CD14-positive monocyte (primary cell): Measurements from ENCODE around the gene DNMT3L. TPM values are rescaled to one million over a fixed set of nuclear protein-coding genes. Genes with fewer than 3 reads are reported as not detected.
"Not testable (repeated sequence)": the region's sequence is repeated elsewhere in the genome, so short reads cannot be mapped to it uniquely, and the experiment has no call there.

ENCODE experiments used
- DNase-seq, 3 donors: peaks; one replicate each; pipeline ENCODE4 v3.0.0-alpha.2; 2011 to 2022
- H2AFZ ChIP-seq: 2 replicates; pipeline ENCODE4 v1.6.0; 2012; ENCODE audit warnings: mild to moderate bottlenecking, low read depth, low read length, inconsistent platforms; ENCODE audit not compliant: insufficient read depth, poor library complexity, severe bottlenecking
- H3K27ac ChIP-seq, 2 donors: 1 replicate in 1 of 2; 2 replicates in 1 of 2; pipeline ENCODE4 v1.5.1; 2012 to 2013; ENCODE audit warnings: low read length in 2 of 2, control low read depth in 1 of 2, inconsistent platforms in 1 of 2, low read depth in 1 of 2, mild to moderate bottlenecking in 1 of 2
- H3K27me3 ChIP-seq, 2 donors: one replicate each; pipeline versions ENCODE4 v1.6.0 to v1.6.1; 2011 to 2013; ENCODE audit warnings: low read length in 2 of 2; ENCODE audit not compliant: control insufficient read depth in 2 of 2, insufficient read depth in 2 of 2
- H3K36me3 ChIP-seq, 2 donors: replicated peaks in 1 of 2; 1 replicate in 1 of 2; 2 replicates in 1 of 2; pipeline versions ENCODE4 v1.5.1 to v1.6.1; 2012 to 2013; ENCODE audit warnings: low read length in 2 of 2, control low read depth in 1 of 2, inconsistent platforms in 1 of 2, mild to moderate bottlenecking in 1 of 2; ENCODE audit not compliant: insufficient read depth in 2 of 2, control insufficient read depth in 1 of 2
- H3K4me1 ChIP-seq, 2 donors: 1 replicate in 1 of 2; 2 replicates in 1 of 2; pipeline versions ENCODE4 v1.5.1 to v1.6.1; 2012 to 2013; ENCODE audit warnings: low read length in 2 of 2, control low read depth in 1 of 2, inconsistent platforms in 1 of 2, mild to moderate bottlenecking in 1 of 2, moderate library complexity in 1 of 2; ENCODE audit not compliant: insufficient read depth in 2 of 2, control insufficient read depth in 1 of 2
- H3K4me2 ChIP-seq: replicated peaks from 2 replicates; pipeline ENCODE3; 2012; ENCODE audit warnings: low read length, moderate library complexity, mild to moderate bottlenecking; ENCODE audit not compliant: poor library complexity, severe bottlenecking; ENCODE audit errors: extremely low read depth
- H3K4me3 ChIP-seq, 3 experiments: fragments of 200-600 bp in 1 of 3; sonication (generic) in 1 of 3; replicated peaks in 1 of 3; 1 replicate in 2 of 3; 2 replicates in 1 of 3; pipeline ENCODE4 v1.5.1; 2011 to 2013; ENCODE audit warnings: low read length in 3 of 3, mild to moderate bottlenecking in 3 of 3, control low read depth in 2 of 3, low read depth in 2 of 3, inconsistent platforms in 1 of 3, moderate library complexity in 1 of 3
- H3K79me2 ChIP-seq: 2 replicates; pipeline ENCODE4 v1.6.0; 2012; ENCODE audit warnings: mild to moderate bottlenecking, control low read depth, inconsistent platforms, low read length, moderate library complexity; ENCODE audit not compliant: insufficient read depth
- H3K9ac ChIP-seq: 2 replicates; pipeline ENCODE4 v1.6.0; 2017; ENCODE audit warnings: low read length, mild to moderate bottlenecking; ENCODE audit not compliant: insufficient read depth, poor library complexity, severe bottlenecking
- H3K9me3 ChIP-seq, 2 donors: replicated peaks in 1 of 2; 1 replicate in 1 of 2; 2 replicates in 1 of 2; pipeline versions ENCODE4 v1.5.1 to v1.6.1; 2012 to 2013; ENCODE audit warnings: low read length in 2 of 2, control low read depth in 1 of 2; ENCODE audit not compliant: control insufficient read depth in 1 of 2, insufficient read depth in 1 of 2
- H4K20me1 ChIP-seq: 2 replicates; pipeline ENCODE4 v1.6.0; 2012; ENCODE audit warnings: mild to moderate bottlenecking, low read length, control low read depth, moderate library complexity; ENCODE audit not compliant: insufficient read depth
- H3K27ac Mint-ChIP-seq, 7 donors: one replicate each; pipeline ENCODE4 v1.8.0; 2020; ENCODE audit warnings: mild to moderate bottlenecking in 7 of 7, mixed read lengths in 7 of 7, moderate library complexity in 6 of 7, inconsistent platforms in 2 of 7
- H3K27me3 Mint-ChIP-seq, 3 donors: one replicate each; pipeline ENCODE4 v1.8.0; 2021 to 2022; ENCODE audit warnings: low read depth in 3 of 3, mild to moderate bottlenecking in 3 of 3, mixed read lengths in 3 of 3, moderate library complexity in 3 of 3, inconsistent platforms in 1 of 3
- H3K36me3 Mint-ChIP-seq, 2 donors: one replicate each; pipeline ENCODE4 v1.8.0; 2020; ENCODE audit warnings: mixed read lengths in 2 of 2, inconsistent platforms in 1 of 2, mild to moderate bottlenecking in 1 of 2
- H3K4me1 Mint-ChIP-seq: one replicate; pipeline ENCODE4 v1.8.0; 2020; ENCODE audit warnings: mild to moderate bottlenecking, mixed read lengths
- H3K4me3 Mint-ChIP-seq, 2 donors: one replicate each; pipeline ENCODE4 v1.8.0; 2020; ENCODE audit warnings: mild to moderate bottlenecking in 2 of 2, mixed read lengths in 2 of 2, moderate library complexity in 1 of 2
- H3K9me3 Mint-ChIP-seq, 7 donors: one replicate each; pipeline ENCODE4 v1.8.0; 2020 to 2022; ENCODE audit warnings: mixed read lengths in 7 of 7, mild to moderate bottlenecking in 6 of 7, moderate library complexity in 6 of 7, inconsistent platforms in 2 of 7
- WGBS: methylation state at CpG from one replicate; pipeline ENCODE4 v1.1.5; 2013; ENCODE audit warnings: missing lambda C conversion rate; ENCODE audit not compliant: insufficient coverage; 5-methylcytosine and 5-hydroxymethylcytosine counted together
- intact Hi-C, 2 donors: fragments of 100-400 bp; cut with micrococcal nuclease; formaldehyde crosslinking; loops; one replicate each; pipeline versions ENCODE4 v1.15.0 to v1.15.1; 2023
- polyA plus RNA-seq, 3 donors: library from polyadenylated mRNA; depleted of rRNA in 1 of 3; unstranded in 2 of 3; stranded (reverse) in 1 of 3; fragments of 300-500 nt in 2 of 3; fragments of >200 nt in 1 of 3; fragmentation: Illumina TruSeq in 2 of 3; gene quantifications; 1 replicate in 2 of 3; 2 replicates in 1 of 3; pipeline ENCODE4 v1.2.3, GENCODE V29; 2012 to 2021

DNMT3L gene
- polyA plus RNA-seq, 3 donors, result not detected

DNA sequence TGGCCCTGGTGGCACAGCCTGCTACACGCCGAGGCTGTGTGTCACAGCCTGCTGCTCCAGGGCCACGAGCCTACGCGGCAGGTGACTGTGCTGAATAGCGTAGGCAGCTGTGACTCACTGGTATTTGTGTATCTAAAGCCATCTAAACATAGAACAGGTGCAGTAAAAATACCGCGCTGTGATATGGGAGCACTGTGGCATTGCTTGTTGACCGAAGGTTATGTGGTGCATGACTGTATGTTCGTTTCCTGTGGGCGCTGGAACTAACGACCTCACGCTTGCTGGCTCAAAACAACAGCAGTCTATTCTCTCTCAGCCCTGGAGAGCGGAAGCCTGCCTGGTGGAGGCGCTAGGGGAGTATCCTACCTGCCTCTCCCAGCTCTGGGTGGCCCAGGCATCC lies 17.7 kb downstream of the DNMT3L start:
- H3K9me3 Mint-ChIP-seq, H3K4me3 ChIP-seq, H3K27ac Mint-ChIP-seq, H3K9ac ChIP-seq, H3K4me2 ChIP-seq, H3K9me3 ChIP-seq, DNase-seq, intact Hi-C loops, H3K27me3 ChIP-seq, H2AFZ ChIP-seq, H4K20me1 ChIP-seq, H3K4me3 Mint-ChIP-seq, H3K79me2 ChIP-seq, H3K27me3 Mint-ChIP-seq, H3K4me1 Mint-ChIP-seq, H3K36me3 Mint-ChIP-seq, H3K36me3 ChIP-seq, H3K27ac ChIP-seq, H3K4me1 ChIP-seq: not testable (repeated sequence)
- WGBS, result no CpG with 5 or more reads among the region's 15 CpGs

GRCh38 chr21:44241281-44241680 lies 20.4 kb downstream of the DNMT3L start:
- H3K4me1 ChIP-seq, H3K9me3 ChIP-seq, H3K4me1 Mint-ChIP-seq, H3K27ac Mint-ChIP-seq, H3K36me3 ChIP-seq, H3K4me3 Mint-ChIP-seq, H3K4me3 ChIP-seq, H4K20me1 ChIP-seq, H3K9me3 Mint-ChIP-seq, H3K9ac ChIP-seq, DNase-seq, H3K27ac ChIP-seq, H3K27me3 ChIP-seq, H3K79me2 ChIP-seq, H3K4me2 ChIP-seq, H3K27me3 Mint-ChIP-seq, H2AFZ ChIP-seq, intact Hi-C loops, H3K36me3 Mint-ChIP-seq: not testable (repeated sequence)
- WGBS, result no CpG with 5 or more reads among the region's 27 CpGs

GRCh38 chr21:44240842-44241241 lies 20.9 kb downstream of the DNMT3L start, which contains the start of gene ICOSLG:
ICOSLG (minus strand) TSS chr21:44240943; CDS start chr21:44240817, 126 bp downstream.
- H3K9ac ChIP-seq, H3K27me3 ChIP-seq, H3K9me3 ChIP-seq, H3K79me2 ChIP-seq, H3K4me2 ChIP-seq, H2AFZ ChIP-seq, H3K27ac Mint-ChIP-seq, H3K9me3 Mint-ChIP-seq, intact Hi-C loops, H3K36me3 Mint-ChIP-seq, H3K27me3 Mint-ChIP-seq, H3K4me1 Mint-ChIP-seq, H4K20me1 ChIP-seq, DNase-seq, H3K4me1 ChIP-seq, H3K4me3 ChIP-seq, H3K4me3 Mint-ChIP-seq, H3K27ac ChIP-seq, H3K36me3 ChIP-seq: not testable (repeated sequence)
- no CpG with 5 or more reads among the region's 53 CpGs for WGBS

- H3K9ac ChIP-seq, H3K4me3 ChIP-seq, H3K9me3 Mint-ChIP-seq, H3K79me2 ChIP-seq, H2AFZ ChIP-seq, H3K27me3 Mint-ChIP-seq, H3K27ac ChIP-seq, H3K4me1 ChIP-seq, H3K36me3 ChIP-seq, H3K27me3 ChIP-seq, H3K4me1 Mint-ChIP-seq, H3K9me3 ChIP-seq, H3K27ac Mint-ChIP-seq, H3K36me3 Mint-ChIP-seq, intact Hi-C loops, H3K4me2 ChIP-seq, DNase-seq, H4K20me1 ChIP-seq, H3K4me3 Mint-ChIP-seq: not testable (repeated sequence)
- no CpG with 5 or more reads among the region's 46 CpGs for WGBS
Observed at GRCh38 chr21:44240353-44240752, 21.3 kb downstream of the DNMT3L start.
